Measurements from ENCODE around the gene GUCA2A.

GRCh38 chr1:42157667-42158066, 6.9 kb downstream of the GUCA2A start:
- TF ChIP-seq CTCF (conservative IDR thresholded peaks at IDR 0.05) = no peak
- no peak for TF ChIP-seq ZFX (IDR thresholded peaks at IDR 0.05)
